Lung (tissue), 12 donors: ENCODE measurements around the gene MDK. TPM values are rescaled to one million over a fixed set of nuclear protein-coding genes. Genes with fewer than 3 reads are reported as not detected.

ENCODE experiments used
- ATAC-seq: fragments of 200-7000 bp; cut with Tn5 transposase; one replicate; pipeline ENCODE4 v1.9.1; 2020; ENCODE audit warnings: moderate number of reproducible peaks; ENCODE audit not compliant: insufficient read depth, low FRiP score
- DNase-seq, 3 donors: peaks; one replicate each; pipeline ENCODE4 v3.0.0-alpha.2; 2013 to 2017
- H3K27ac ChIP-seq, 2 donors: one replicate each; pipeline ENCODE4 v1.5.1; 2013; ENCODE audit warnings: mild to moderate bottlenecking in 2 of 2, moderate library complexity in 2 of 2, control low read depth in 1 of 2, inconsistent platforms in 1 of 2, low read depth in 1 of 2, low read length in 1 of 2
- H3K27me3 ChIP-seq, 3 donors: one replicate each; pipeline ENCODE4 v1.5.1; 2013; ENCODE audit warnings: low read length in 2 of 3; ENCODE audit not compliant: control insufficient read depth in 3 of 3, insufficient read depth in 3 of 3
- H3K36me3 ChIP-seq, 4 donors: one replicate each; pipeline ENCODE4 v1.5.1; 2013; ENCODE audit warnings: low read length in 4 of 4, mild to moderate bottlenecking in 1 of 4, moderate library complexity in 1 of 4; ENCODE audit not compliant: control insufficient read depth in 4 of 4, insufficient read depth in 4 of 4
- H3K4me1 ChIP-seq, 5 donors: one replicate each; pipeline ENCODE4 v1.5.1; 2013; ENCODE audit warnings: low read length in 5 of 5, mild to moderate bottlenecking in 2 of 5, moderate library complexity in 1 of 5; ENCODE audit not compliant: control insufficient read depth in 5 of 5, insufficient read depth in 5 of 5
- H3K4me3 ChIP-seq: one replicate; pipeline ENCODE4 v1.5.1; 2013; ENCODE audit warnings: mild to moderate bottlenecking, control low read depth, moderate library complexity
- H3K9ac ChIP-seq, 2 donors: one replicate each; pipeline ENCODE4 v1.5.1; 2013; ENCODE audit warnings: low read length in 2 of 2, control low read depth in 1 of 2; ENCODE audit not compliant: insufficient read depth in 1 of 2
- H3K9me3 ChIP-seq, 4 donors: one replicate each; pipeline ENCODE4 v1.5.1; 2013; ENCODE audit warnings: low read length in 3 of 4, mild to moderate bottlenecking in 1 of 4, moderate library complexity in 1 of 4; ENCODE audit not compliant: control insufficient read depth in 4 of 4, insufficient read depth in 3 of 4
- CTCF ChIP-seq: IDR thresholded peaks from 2 replicates; pipeline ENCODE4 v1.5.1; 2012; ENCODE audit warnings: mild to moderate bottlenecking; ENCODE audit errors: control extremely low read depth, extremely low read depth
- WGBS, 2 donors: extraction: QIAGEN DNeasy Blood & Tissue Kit; methylation state at CpG; one replicate each; pipeline ENCODE4 v1.1.7; 2013; 5-methylcytosine and 5-hydroxymethylcytosine counted together
- polyA plus RNA-seq, 2 donors: library from polyadenylated mRNA; stranded (reverse); fragments of 200-250 nt; gene quantifications; one replicate each; pipeline ENCODE4 v1.2.1, GENCODE V29; 2013
- total RNA-seq, 2 donors: library from RNA; depleted of rRNA in 1 of 2; stranded (reverse); fragments of >200 nt in 1 of 2; gene quantifications; one replicate each; pipeline ENCODE4 v1.2.1, GENCODE V29; 2014 to 2021
- donor health status: control.
- donor health status: control.
- donor health status: Bipolar disorder and iron deficiency.
- donor health status: healthy.
- donor health status: DM: yes; HTN: yes; CAD: no.

The MDK gene
- total and polyA plus RNA-seq, 4 donors = 26.9 to 134 (median 41.5) TPM

- Histone ChIP-seq H3K4me3 (no peak overlapping the region), H3K9ac (no peak overlapping the region), H3K27me3 (no peaks in the 10 kb centered on the region), H3K4me1 (peaks cover 4 to 33% (median 23%) of the 10 kb centered on the region in 5 donors), H3K36me3 (no peaks in the 10 kb centered on the region), H3K27ac (no peak overlapping the region), H3K9me3 (no peaks in the 10 kb centered on the region)
- ATAC-seq (no peak), DNase-seq (peak in 2 of 3 donors; percentile 53 to 62)
- no peak for TF ChIP-seq CTCF
- 65 to 68% methylated on average over 1 of the region's 1 CpG for WGBS, 2 donors
Observed at GRCh38 chr11:46359953-46360352, 21.5 kb upstream of the MDK start.

GRCh38 chr11:46360878-46361277 lies 20.6 kb upstream of the MDK start:
- Histone ChIP-seq H3K9me3 (no peaks in the 10 kb centered on the region), H3K4me1 (peaks cover 4 to 33% (median 23%) of the 10 kb centered on the region in 5 donors), H3K36me3 (peaks cover 0 to 3% (median 0%) of the 10 kb centered on the region in 4 donors), H3K27me3 (no peaks in the 10 kb centered on the region), H3K9ac (peak overlapping the region; percentile 16 to 68), H3K4me3 (no peak overlapping the region), H3K27ac (peak overlapping the region; percentile 73 to 88)
- 30 to 42% methylated on average over 7 of the region's 7 CpGs for WGBS, 2 donors
- DNase-seq (no peak), ATAC-seq (no peak)
- TF ChIP-seq CTCF = no peak

- ATAC-seq (peak; percentile 55), DNase-seq (peak; percentile 86 to 93 (median 89))
- H3K4me3 ChIP-seq = no peak overlapping the region
- peak overlapping the region; percentile 16 to 68 for H3K9ac ChIP-seq
- peaks cover 4 to 33% (median 23%) of the 10 kb centered on the region in 5 donors for H3K4me1 ChIP-seq
- TF ChIP-seq CTCF = no peak
- H3K27ac ChIP-seq = peak overlapping the region; percentile 73 to 88
- H3K36me3 ChIP-seq = peaks cover 0 to 3% (median 0%) of the 10 kb centered on the region in 4 donors
- no peaks in the 10 kb centered on the region for H3K27me3 ChIP-seq
- 5 to 20% methylated on average over 26 of the region's 26 CpGs for WGBS, 2 donors
- no peaks in the 10 kb centered on the region for H3K9me3 ChIP-seq
Observed at GRCh38 chr11:46361283-46362155, 19.9 kb upstream of the MDK start.
